Lower lobe of right lung (tissue), 2 donors: ENCODE results near the gene DLX5. TPM values are rescaled to one million over a fixed set of nuclear protein-coding genes. Genes with fewer than 3 reads are reported as not detected.
A peak's percentile ranks its signal among the peaks of the same experiment; 100 is the strongest.

Experiments
- ATAC-seq, 2 donors: fragments of 200-7000 bp; cut with Tn5 transposase; one replicate each; pipeline ENCODE4 v1.9.1; 2020 to 2022; ENCODE audit warnings: mild to moderate bottlenecking in 2 of 2, moderate library complexity in 2 of 2
- DNase-seq: peaks from one replicate; pipeline ENCODE4 v3.0.0-alpha.2; 2020
- H3K27ac ChIP-seq: fragments of 200-600 bp; one replicate; pipeline ENCODE4 v1.8.0; 2022
- H3K27me3 ChIP-seq: fragments of 200-600 bp; one replicate; pipeline ENCODE4 v1.8.0; 2022; ENCODE audit warnings: low read depth
- H3K36me3 ChIP-seq: fragments of 200-600 bp; one replicate; pipeline ENCODE4 v1.8.0; 2022; ENCODE audit warnings: mild to moderate bottlenecking
- H3K4me1 ChIP-seq: fragments of 200-600 bp; one replicate; pipeline ENCODE4 v1.8.0; 2022
- H3K4me3 ChIP-seq: fragments of 200-600 bp; one replicate; pipeline ENCODE4 v1.8.0; 2022; ENCODE audit warnings: mild to moderate bottlenecking
- H3K9me3 ChIP-seq: fragments of 200-600 bp; one replicate; pipeline ENCODE4 v1.8.0; 2022
- intact Hi-C: fragments of 100-400 bp; cut with DNase I; formaldehyde crosslinking; loops from one replicate; pipeline ENCODE4 v1.11.0; 2022
- total RNA-seq: library from RNA; stranded (reverse); fragmentation: NEBNext Ultra II Directional; extraction: Animal tissue kit (Norgen Biotek cat#: 25700); gene quantifications from one replicate; pipeline ENCODE4 v1.2.1, GENCODE V29; 2021
- TF ChIP-seq, protein P1 (sequence below): fragments of 200-600 bp; IDR thresholded peaks from one replicate; pipeline ENCODE4 v1.8.0; 2022; ENCODE audit warnings: antibody characterized with exemption, mild to moderate bottlenecking
- donor health status: DM: no; HTN: yes; CAD: no; lungs with severe emphysema.

Gene DLX5
- total RNA-seq, 1 donor from 2014 or later, result not detected

DNA sequence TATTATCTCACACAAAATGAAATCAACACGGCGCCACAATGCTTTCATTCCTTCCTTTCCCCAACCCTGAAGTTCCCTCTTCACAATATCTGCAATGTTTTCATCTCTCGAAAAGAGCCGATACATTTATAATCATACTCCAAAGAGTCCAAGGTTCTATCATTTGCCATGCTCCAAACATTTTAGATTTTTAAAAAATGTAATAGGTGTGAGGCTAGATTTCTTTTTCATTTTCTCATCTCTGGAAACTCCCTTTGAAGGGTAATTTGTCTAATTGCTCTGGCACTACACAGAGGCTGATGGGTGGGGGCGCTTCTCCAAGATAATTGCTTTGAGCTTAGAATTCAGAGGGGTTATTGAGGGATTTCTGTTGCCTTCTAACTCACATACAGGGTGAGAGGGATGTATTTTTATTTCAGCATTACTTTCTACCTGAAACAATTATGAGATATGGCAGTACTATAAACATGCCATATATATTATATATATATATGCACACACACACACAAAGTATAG, 4.9 kb downstream of the DLX5 start:
- intact Hi-C loops, result no loop called here
- no peak for ATAC-seq
- no peak overlapping the region for H3K27ac ChIP-seq
- H3K27me3 ChIP-seq, result peaks cover 96% of the 10 kb centered on the region
- no peaks in the 10 kb centered on the region for H3K36me3 ChIP-seq
- DNase-seq, result no peak
- H3K4me3 ChIP-seq, result no peak overlapping the region
- TF ChIP-seq, protein P1, sequence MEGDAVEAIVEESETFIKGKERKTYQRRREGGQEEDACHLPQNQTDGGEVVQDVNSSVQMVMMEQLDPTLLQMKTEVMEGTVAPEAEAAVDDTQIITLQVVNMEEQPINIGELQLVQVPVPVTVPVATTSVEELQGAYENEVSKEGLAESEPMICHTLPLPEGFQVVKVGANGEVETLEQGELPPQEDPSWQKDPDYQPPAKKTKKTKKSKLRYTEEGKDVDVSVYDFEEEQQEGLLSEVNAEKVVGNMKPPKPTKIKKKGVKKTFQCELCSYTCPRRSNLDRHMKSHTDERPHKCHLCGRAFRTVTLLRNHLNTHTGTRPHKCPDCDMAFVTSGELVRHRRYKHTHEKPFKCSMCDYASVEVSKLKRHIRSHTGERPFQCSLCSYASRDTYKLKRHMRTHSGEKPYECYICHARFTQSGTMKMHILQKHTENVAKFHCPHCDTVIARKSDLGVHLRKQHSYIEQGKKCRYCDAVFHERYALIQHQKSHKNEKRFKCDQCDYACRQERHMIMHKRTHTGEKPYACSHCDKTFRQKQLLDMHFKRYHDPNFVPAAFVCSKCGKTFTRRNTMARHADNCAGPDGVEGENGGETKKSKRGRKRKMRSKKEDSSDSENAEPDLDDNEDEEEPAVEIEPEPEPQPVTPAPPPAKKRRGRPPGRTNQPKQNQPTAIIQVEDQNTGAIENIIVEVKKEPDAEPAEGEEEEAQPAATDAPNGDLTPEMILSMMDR, result no peak
- no peaks in the 10 kb centered on the region for H3K9me3 ChIP-seq
- peaks cover 22% of the 10 kb centered on the region for H3K4me1 ChIP-seq

DNA sequence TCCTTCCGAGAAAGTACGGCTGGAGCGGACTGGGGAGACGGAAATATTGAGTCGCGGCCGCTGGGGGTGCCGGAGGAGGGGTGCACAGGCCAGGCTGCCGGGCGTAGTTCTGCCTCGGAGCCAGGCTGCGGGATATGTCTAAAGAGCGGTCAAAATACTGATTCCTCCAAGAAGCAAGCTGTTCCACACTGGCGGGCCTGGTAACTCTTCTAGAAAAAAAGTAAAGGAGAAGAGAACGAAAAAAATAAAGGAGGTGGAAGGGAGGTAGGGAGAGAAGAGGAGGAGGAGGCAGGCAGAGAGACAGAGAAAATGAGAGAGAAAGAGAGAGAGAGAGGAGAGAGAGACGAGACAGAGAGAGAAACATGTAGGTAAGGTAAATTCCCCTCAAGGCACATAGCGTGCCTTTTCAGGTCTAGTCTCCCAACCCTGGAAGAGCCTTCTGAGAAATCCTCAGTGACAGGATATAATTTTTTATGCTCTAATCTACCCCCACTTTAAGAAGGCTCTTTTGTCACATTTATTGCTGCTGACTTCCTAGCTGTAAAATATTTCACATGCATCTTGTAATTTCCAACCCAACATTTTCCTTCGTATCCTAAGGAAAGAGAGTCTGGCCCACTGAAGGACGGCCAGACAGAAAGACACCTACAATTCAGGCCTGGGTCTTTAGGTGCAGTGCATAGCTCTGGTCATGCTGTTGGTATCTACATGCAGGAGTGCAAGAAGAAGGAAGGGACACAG, 5.7 kb downstream of the DLX5 start:
- intact Hi-C loops, result no loop called here
- ATAC-seq (no peak), DNase-seq (no peak)
- no peak overlapping the region for H3K4me3 ChIP-seq
- H3K9me3 ChIP-seq, result no peaks in the 10 kb centered on the region
- peaks cover 96% of the 10 kb centered on the region for H3K27me3 ChIP-seq
- H3K4me1 ChIP-seq, result peaks cover 16% of the 10 kb centered on the region
- H3K27ac ChIP-seq, result no peak overlapping the region
- TF ChIP-seq, protein P1, result no peak
- H3K36me3 ChIP-seq, result no peaks in the 10 kb centered on the region

DNA sequence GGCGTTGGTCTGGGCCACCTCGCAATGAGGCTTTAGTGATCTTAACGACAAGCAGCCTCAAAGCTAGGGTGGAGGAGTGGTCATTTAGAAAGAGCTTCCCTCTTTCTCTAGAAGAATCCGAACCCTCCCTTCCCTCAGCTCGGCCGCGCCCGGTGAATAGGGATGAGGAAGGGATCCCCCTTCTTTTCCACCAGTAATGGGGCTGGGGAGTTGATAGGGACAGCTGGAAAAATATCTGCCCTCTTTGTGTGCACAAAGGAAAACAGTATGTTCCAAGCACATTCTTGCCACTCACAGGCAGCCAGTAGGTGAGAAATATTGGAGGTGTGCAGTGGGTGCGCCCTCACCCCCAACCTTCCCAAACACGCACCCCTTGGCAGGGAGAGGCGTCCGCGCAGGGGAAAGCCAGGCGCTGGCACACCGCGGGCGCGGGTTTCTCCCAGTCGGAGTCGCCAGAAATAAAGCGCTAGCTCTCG, 6.5 kb downstream of the DLX5 start:
- Histone ChIP-seq H3K27me3 (peaks cover 96% of the 10 kb centered on the region), H3K4me1 (peaks cover 15% of the 10 kb centered on the region), H3K4me3 (no peak overlapping the region), H3K27ac (no peak overlapping the region), H3K9me3 (no peaks in the 10 kb centered on the region), H3K36me3 (no peaks in the 10 kb centered on the region)
- DNase-seq, result no peak
- ATAC-seq, result no peak
- TF ChIP-seq, protein P1, result no peak
- intact Hi-C loops, result no loop called here

DNA sequence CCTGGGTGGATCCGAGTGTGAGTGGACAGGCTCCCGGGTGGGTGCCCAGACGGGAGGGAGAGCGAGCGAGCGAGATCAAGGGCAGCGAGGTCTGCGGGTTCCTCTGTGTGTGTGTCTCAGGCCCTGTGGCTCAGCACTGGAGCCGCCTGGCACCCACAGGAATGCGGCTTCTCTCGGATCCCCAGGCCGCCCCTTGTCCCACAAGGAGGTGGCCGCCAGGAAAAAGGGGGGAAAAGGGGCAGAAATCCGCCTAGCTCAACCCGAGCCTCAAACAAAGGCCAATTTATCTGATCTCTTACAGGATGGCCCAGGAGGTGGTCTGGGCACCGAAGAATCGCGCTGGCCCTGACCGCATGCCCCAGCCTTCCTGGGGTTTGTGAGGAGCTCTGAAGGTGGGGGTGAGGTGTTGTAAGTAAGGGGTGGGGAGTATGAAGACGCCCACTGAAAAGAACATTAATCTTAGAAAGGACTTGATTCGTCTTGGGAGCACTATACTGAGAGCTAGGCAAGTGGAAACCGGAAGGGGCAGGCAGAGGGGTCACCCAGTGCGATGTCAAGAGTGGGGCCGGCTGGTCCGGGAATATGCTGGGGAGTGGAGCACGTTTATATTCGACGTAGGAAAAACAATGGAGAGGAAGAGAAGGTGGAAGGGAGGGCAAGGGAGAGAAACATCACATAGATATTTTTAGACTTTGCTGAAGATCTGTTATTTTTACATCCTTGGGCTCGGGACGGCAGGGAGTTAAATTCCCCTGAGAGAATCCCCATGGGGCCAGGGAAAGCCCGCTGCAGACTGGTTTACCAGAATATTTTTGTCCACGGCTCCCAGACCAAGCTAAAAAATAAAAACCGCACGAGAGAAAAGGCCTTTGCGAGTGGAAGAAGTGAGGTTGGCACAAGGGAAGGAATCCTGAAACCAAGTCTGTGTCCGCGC, 7.2 kb downstream of the DLX5 start:
- Histone ChIP-seq H3K27me3 (peaks cover 98% of the 10 kb centered on the region), H3K9me3 (no peaks in the 10 kb centered on the region), H3K4me1 (peaks cover 15% of the 10 kb centered on the region), H3K36me3 (no peaks in the 10 kb centered on the region), H3K4me3 (no peak overlapping the region), H3K27ac (no peak overlapping the region)
- ATAC-seq (no peak), DNase-seq (no peak)
- TF ChIP-seq, protein P1, result no peak
- intact Hi-C loops, result no loop called here

DNA sequence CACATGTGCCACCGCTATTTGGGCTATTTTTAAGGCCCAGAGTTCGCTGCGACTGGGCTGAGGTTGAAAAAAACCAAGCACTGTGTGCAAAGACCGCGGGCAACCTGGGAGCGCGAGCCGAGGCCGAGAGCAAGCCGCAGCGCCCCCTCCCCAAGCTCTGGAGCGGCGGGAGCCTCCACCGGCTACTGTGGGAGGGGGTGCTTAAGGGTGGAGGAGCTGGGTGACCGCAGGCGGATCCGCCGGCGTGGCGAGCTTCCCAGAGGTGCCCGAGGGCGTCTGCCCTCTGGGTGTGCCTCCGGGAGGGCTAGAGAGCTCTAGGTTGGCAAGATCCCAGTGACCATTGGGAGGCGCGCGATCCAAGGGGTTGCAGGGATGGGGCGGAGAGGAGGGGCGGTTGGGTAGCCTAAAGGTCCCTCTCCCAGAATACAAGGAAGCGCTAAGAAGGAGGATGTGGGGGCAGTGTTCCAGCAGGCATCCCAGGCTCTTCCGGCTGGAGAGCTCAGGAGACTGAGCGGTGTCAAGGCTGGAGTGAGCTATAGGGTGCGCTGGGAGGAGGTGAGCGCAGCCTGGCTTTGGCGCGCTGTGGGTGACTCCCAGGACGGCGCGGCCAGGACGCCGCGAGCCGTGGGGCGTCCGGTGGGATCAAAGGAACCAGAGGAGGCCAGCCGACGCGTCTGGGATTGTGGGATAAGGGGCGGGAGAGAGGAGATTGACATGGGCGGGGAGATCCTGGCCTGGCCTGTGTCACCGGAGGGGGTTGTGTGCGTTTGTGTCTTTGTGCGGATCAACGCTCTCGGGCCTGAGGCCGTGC, 8.0 kb downstream of the DLX5 start:
- DNase-seq (no peak), ATAC-seq (peak in 1 of 2 donors; percentile 14)
- intact Hi-C loops, result no loop called here
- Histone ChIP-seq H3K36me3 (no peaks in the 10 kb centered on the region), H3K4me1 (peaks cover 15% of the 10 kb centered on the region), H3K27ac (no peak overlapping the region), H3K9me3 (no peaks in the 10 kb centered on the region), H3K27me3 (peaks cover 98% of the 10 kb centered on the region), H3K4me3 (no peak overlapping the region)
- TF ChIP-seq, protein P1, result no peak
